ENCODE measurements around the gene UNK.

- TF ChIP-seq EGR1 (IDR thresholded peaks at IDR 0.05) (no peak), FOXM1 (IDR thresholded peaks at IDR 0.05; ENCODE audit: borderline replicate concordance, low read depth) (no peak), YY1 (IDR thresholded peaks at IDR 0.05; ENCODE audit: low read depth) (no peak), RAD21 (IDR thresholded peaks at IDR 0.05; ENCODE audit: low read depth) (no peak), NFIC (IDR thresholded peaks at IDR 0.05) (no peak), TEAD4 (IDR thresholded peaks at IDR 0.05) (no peak), TCF12 (IDR thresholded peaks at IDR 0.05; ENCODE audit: low read depth) (no peak), EP300 (IDR thresholded peaks at IDR 0.05; ENCODE audit: borderline replicate concordance) (no peak), CEBPB (IDR thresholded peaks at IDR 0.05) (no peak), TAF1 (IDR thresholded peaks at IDR 0.05; ENCODE audit: low read depth) (no peak), CREB1 (IDR thresholded peaks at IDR 0.05; ENCODE audit: low read depth) (no peak)
- TF ChIP-seq, protein P1, sequence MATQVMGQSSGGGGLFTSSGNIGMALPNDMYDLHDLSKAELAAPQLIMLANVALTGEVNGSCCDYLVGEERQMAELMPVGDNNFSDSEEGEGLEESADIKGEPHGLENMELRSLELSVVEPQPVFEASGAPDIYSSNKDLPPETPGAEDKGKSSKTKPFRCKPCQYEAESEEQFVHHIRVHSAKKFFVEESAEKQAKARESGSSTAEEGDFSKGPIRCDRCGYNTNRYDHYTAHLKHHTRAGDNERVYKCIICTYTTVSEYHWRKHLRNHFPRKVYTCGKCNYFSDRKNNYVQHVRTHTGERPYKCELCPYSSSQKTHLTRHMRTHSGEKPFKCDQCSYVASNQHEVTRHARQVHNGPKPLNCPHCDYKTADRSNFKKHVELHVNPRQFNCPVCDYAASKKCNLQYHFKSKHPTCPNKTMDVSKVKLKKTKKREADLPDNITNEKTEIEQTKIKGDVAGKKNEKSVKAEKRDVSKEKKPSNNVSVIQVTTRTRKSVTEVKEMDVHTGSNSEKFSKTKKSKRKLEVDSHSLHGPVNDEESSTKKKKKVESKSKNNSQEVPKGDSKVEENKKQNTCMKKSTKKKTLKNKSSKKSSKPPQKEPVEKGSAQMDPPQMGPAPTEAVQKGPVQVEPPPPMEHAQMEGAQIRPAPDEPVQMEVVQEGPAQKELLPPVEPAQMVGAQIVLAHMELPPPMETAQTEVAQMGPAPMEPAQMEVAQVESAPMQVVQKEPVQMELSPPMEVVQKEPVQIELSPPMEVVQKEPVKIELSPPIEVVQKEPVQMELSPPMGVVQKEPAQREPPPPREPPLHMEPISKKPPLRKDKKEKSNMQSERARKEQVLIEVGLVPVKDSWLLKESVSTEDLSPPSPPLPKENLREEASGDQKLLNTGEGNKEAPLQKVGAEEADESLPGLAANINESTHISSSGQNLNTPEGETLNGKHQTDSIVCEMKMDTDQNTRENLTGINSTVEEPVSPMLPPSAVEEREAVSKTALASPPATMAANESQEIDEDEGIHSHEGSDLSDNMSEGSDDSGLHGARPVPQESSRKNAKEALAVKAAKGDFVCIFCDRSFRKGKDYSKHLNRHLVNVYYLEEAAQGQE (IDR thresholded peaks at IDR 0.05; ENCODE audit: low read depth), result no peak
- TF ChIP-seq, protein P2, sequence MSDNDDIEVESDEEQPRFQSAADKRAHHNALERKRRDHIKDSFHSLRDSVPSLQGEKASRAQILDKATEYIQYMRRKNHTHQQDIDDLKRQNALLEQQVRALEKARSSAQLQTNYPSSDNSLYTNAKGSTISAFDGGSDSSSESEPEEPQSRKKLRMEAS (IDR thresholded peaks at IDR 0.05), result no peak
Measured at GRCh38 chr17:75740631-75741077, 44.0 kb upstream of the UNK start.
